ENCODE measurements around the gene GEMIN2.

DNA sequence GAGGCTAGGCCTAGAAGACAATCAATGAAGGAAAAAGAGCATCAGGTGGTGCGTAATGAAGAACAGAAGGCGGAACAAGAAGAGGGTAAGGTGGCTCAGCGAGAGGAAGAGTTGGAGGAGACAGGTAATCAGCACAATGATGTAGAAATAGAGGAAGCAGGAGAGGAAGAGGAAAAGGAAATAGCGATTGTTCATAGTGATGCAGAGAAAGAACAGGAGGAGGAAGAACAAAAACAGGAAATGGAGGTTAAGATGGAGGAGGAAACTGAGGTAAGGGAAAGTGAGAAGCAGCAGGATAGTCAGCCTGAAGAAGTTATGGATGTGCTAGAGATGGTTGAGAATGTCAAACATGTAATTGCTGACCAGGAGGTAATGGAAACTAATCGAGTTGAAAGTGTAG is 66.4 kb downstream of the GEMIN2 start:
- no peak for TF ChIP-seq CTBP1 (IDR thresholded peaks at IDR 0.05; ENCODE audit: borderline replicate concordance)
- TF ChIP-seq SP1 (IDR thresholded peaks at IDR 0.05), result no peak
- TF ChIP-seq HDGF (IDR thresholded peaks at IDR 0.05; ENCODE audit: borderline replicate concordance), result no peak
- no peak for TF ChIP-seq PKNOX1 (IDR thresholded peaks at IDR 0.05)
- TF ChIP-seq FOXK2 (IDR thresholded peaks at IDR 0.05), result no peak
- TF ChIP-seq BHLHE40 (IDR thresholded peaks at IDR 0.05; ENCODE audit: borderline replicate concordance), result no peak
- no peak for TF ChIP-seq FOXM1 (IDR thresholded peaks at IDR 0.05; ENCODE audit: borderline replicate concordance)
- TF ChIP-seq SUZ12 (IDR thresholded peaks at IDR 0.05), result no peak
- TF ChIP-seq ARNT (IDR thresholded peaks at IDR 0.05), result no peak
- no peak for TF ChIP-seq NFRKB (IDR thresholded peaks at IDR 0.05)
- TF ChIP-seq ZNF384 (IDR thresholded peaks at IDR 0.05), result no peak
- no peak; the same call in 1 of the 2 replicates for TF ChIP-seq ELF4 (IDR thresholded peaks at IDR 0.05)
- TF ChIP-seq TARDBP (IDR thresholded peaks at IDR 0.05), result no peak
